Fibroblast of skin of left quadriceps (primary cell): Measurements from ENCODE around the gene KRT86.

ENCODE experiments used
- DNase-seq, 2 experiments: peaks; one replicate each; pipeline ENCODE4 v3.0.0-alpha.2; 2013; ENCODE audit warnings: low read depth in 2 of 2

Gene KRT86

GRCh38 chr12:52356762-52357580 is 82.5 kb downstream of the KRT86 start:
- no peak for DNase-seq
